CD4-positive, alpha-beta T cell treated with Interleukin-2 at 100 ng/mL for 4 hours (primary cell): ENCODE data around the gene WWOX.

Experiments
- DNase-seq: peaks from one replicate; pipeline ENCODE4 v3.0.0-alpha.2; 2020; ENCODE audit warnings: low spot score

The WWOX gene

GRCh38 chr16:78196502-78196901 lies 97.0 kb downstream of the WWOX start:
- DNase-seq, result no peak

GRCh38 chr16:78198288-78198687 lies 98.8 kb downstream of the WWOX start:
- DNase-seq, result no peak

GRCh38 chr16:78199325-78200022 lies 100.0 kb downstream of the WWOX start:
- DNase-seq, result no peak

GRCh38 chr16:78200023-78200389 lies 100.6 kb downstream of the WWOX start:
- DNase-seq, result no peak

- DNase-seq, result no peak
These were observed 101.2 kb downstream of the WWOX start for GRCh38 chr16:78200623-78201096.

- DNase-seq, result no peak
These were observed 106.1 kb downstream of the WWOX start for GRCh38 chr16:78205506-78205905.

GRCh38 chr16:78206623-78207223 lies 107.3 kb downstream of the WWOX start:
- no peak for DNase-seq

GRCh38 chr16:78209951-78210661 lies 110.7 kb downstream of the WWOX start:
- DNase-seq, result no peak

GRCh38 chr16:78211020-78211599 lies 111.7 kb downstream of the WWOX start:
- DNase-seq, result no peak

- DNase-seq, result no peak
These were observed 112.5 kb downstream of the WWOX start for GRCh38 chr16:78211946-78212345.

- DNase-seq, result no peak
These were observed 113.2 kb downstream of the WWOX start for GRCh38 chr16:78212674-78213073.

- no peak for DNase-seq
These were observed 114.3 kb downstream of the WWOX start for GRCh38 chr16:78213751-78214150.

GRCh38 chr16:78215222-78215621 lies 115.8 kb downstream of the WWOX start:
- DNase-seq, result no peak

GRCh38 chr16:78216166-78216745 lies 116.8 kb downstream of the WWOX start:
- DNase-seq, result no peak

- DNase-seq, result no peak
These were observed 117.8 kb downstream of the WWOX start for GRCh38 chr16:78217276-78217675.

- DNase-seq, result no peak
These were observed 118.8 kb downstream of the WWOX start for GRCh38 chr16:78218279-78218678.

GRCh38 chr16:78218856-78219651 lies 119.6 kb downstream of the WWOX start:
- DNase-seq, result no peak

GRCh38 chr16:78220571-78220970 lies 121.1 kb downstream of the WWOX start:
- no peak for DNase-seq

- no peak for DNase-seq
These were observed 122.4 kb downstream of the WWOX start for GRCh38 chr16:78221892-78222291.

- DNase-seq, result no peak
These were observed 124.9 kb downstream of the WWOX start for GRCh38 chr16:78224342-78224741.

GRCh38 chr16:78225919-78226318 lies 126.5 kb downstream of the WWOX start:
- DNase-seq, result no peak

GRCh38 chr16:78227855-78228254 lies 128.4 kb downstream of the WWOX start:
- no peak for DNase-seq
